Sigmoid colon (tissue), 4 donors: ENCODE measurements around the gene ATG10.

Experiments used
- EP300 ChIP-seq, 4 donors: sonication (generic); formaldehyde crosslinking; IDR thresholded peaks; one replicate each; pipeline ENCODE4 v1.6.1; 2017; ENCODE audit warnings: antibody characterized with exemption in 4 of 4
- POLR2A ChIP-seq, 2 donors: fragments of 450-650 bp; IDR thresholded peaks; one replicate each; pipeline ENCODE4 v1.6.1; 2016; ENCODE audit warnings: antibody characterized with exemption in 2 of 2, mild to moderate bottlenecking in 2 of 2, moderate library complexity in 2 of 2
- POLR2AphosphoS5 ChIP-seq, 4 donors: sonication (generic); formaldehyde crosslinking; IDR thresholded peaks; one replicate each; pipeline ENCODE4 v1.6.1; 2017; ENCODE audit warnings: antibody characterized with exemption in 4 of 4
- TF ChIP-seq, protein P1 (sequence below), 4 experiments: fragments of 450-650 bp in 3 of 4; fragments of 200-600 bp in 1 of 4; IDR thresholded peaks; one replicate each; pipeline ENCODE4 v1.5.1; 2016 to 2019; ENCODE audit warnings: antibody characterized with exemption in 4 of 4, mild to moderate bottlenecking in 3 of 4, moderate library complexity in 2 of 4

DNA sequence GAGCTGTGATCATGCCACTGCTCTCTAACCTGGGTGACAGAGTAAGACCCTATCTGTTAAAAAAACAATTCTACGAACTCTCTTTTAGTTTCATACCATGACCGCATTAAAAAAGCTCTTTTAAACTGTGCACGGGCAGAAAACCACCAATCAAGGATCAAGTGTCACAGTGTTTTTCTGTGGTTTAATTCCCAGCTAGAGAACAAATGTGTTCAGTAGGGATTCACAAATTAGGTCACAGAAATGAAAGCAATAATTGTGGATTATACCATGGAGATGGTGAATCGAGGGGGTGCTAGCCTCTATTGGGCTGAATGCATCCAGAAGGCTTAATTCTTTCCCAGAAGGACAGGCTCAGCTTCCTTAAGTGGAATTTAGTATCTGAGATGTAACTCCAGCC is 79.1 kb downstream of the ATG10 start:
- TF ChIP-seq, protein P1, sequence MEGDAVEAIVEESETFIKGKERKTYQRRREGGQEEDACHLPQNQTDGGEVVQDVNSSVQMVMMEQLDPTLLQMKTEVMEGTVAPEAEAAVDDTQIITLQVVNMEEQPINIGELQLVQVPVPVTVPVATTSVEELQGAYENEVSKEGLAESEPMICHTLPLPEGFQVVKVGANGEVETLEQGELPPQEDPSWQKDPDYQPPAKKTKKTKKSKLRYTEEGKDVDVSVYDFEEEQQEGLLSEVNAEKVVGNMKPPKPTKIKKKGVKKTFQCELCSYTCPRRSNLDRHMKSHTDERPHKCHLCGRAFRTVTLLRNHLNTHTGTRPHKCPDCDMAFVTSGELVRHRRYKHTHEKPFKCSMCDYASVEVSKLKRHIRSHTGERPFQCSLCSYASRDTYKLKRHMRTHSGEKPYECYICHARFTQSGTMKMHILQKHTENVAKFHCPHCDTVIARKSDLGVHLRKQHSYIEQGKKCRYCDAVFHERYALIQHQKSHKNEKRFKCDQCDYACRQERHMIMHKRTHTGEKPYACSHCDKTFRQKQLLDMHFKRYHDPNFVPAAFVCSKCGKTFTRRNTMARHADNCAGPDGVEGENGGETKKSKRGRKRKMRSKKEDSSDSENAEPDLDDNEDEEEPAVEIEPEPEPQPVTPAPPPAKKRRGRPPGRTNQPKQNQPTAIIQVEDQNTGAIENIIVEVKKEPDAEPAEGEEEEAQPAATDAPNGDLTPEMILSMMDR (IDR thresholded peaks at IDR 0.05) = no peak
- no peak for TF ChIP-seq POLR2A (IDR thresholded peaks at IDR 0.05)
- TF ChIP-seq EP300 (IDR thresholded peaks at IDR 0.05) = no peak
- TF ChIP-seq POLR2AphosphoS5 (IDR thresholded peaks at IDR 0.05) = no peak
